Stimulated activated CD4-positive, alpha-beta T cell treated with anti-CD3 and anti-CD28 coated beads, Interleukin-15, amount 100 ng/mL, for 24 hours (primary cell): ENCODE results near the gene AAMP.
A peak's percentile ranks its signal among the peaks of the same experiment; 100 is the strongest.

ENCODE experiments used
- DNase-seq: peaks from one replicate; pipeline ENCODE4 v3.0.0-alpha.2; 2020

The AAMP gene

GRCh38 chr2:218257390-218257981 lies 12.5 kb downstream of the AAMP start:
- DNase-seq = peak; percentile 75

DNA sequence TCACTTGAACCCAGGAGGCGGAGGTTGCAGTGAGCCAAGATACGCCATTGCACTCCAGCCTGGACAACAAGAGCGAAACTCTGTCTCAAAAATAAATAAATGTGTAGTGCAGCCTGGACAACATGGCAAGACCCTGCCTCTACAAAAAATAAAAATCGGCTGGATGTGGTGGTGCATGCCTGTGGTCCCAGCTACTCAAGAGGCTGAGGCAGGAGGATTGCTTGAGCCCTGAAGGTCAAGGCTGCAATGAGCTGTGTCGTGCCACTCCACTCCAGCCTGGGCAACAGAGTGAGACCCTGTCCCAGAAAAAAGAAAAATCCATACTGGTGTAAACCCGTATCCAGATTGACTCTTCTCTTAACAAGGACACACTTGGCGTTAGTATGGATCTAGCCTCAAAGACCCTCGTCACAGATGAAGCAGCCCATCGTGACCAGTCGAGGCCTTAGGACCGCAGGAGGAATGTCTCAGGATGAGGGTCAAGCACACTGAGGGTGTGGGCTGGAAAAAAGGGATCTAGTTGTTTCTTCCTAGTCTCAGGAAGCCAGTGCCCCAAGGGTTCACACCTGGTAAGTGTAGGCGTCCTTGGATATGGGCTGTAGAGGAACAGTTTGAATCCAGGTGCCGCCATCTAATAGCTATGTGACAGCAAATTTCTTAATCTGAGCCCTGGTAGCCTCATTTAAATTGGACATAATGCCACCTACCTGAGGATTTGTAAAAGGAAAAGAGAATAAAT lies 13.2 kb downstream of the AAMP start:
- DNase-seq = no peak

GRCh38 chr2:218255446-218255845 lies 14.5 kb downstream of the AAMP start:
- no peak for DNase-seq

- no peak for DNase-seq
These were observed 16.7 kb downstream of the AAMP start for GRCh38 chr2:218253232-218253625.

DNA sequence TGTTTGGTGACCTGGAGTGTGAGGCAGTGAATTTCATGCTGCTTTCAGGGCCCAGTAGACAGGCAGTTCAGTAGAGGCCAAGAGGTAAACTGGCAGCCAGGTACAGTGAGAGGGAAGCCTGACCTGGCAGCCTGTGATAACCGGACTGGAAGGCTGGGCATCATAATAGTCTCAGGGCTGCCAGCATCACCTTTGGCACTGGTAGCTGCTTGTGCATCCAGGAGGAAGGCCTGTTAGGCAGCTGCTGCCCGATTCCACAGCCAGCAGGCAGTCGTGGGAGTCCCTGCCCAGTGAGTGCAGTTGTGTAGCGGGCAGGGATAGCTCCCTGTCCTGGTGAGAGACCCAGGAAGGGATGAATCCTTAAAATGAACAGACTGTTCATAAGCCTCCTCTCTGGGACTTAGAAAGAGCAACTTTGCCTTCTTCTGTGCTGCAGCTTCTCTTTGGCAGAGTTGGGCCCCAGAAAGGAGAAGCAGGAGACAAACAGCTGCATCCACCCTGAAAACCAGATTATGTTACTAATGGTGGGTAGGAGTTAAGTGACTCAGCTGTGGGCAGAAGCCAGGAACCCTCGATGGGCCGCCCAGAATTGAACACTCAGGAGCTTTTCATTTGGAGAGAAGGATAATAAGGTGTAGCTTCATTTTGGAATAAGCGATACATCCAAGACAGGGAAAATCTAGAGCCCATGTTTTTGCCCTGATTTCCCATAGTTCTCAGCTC lies 17.3 kb downstream of the AAMP start:
- DNase-seq = no peak

GRCh38 chr2:218249691-218250090 lies 20.2 kb downstream of the AAMP start:
- no peak for DNase-seq

GRCh38 chr2:218245214-218245613 lies 24.7 kb downstream of the AAMP start:
- DNase-seq = no peak

- no peak for DNase-seq
These were observed 25.3 kb downstream of the AAMP start for GRCh38 chr2:218244665-218245064.

DNA sequence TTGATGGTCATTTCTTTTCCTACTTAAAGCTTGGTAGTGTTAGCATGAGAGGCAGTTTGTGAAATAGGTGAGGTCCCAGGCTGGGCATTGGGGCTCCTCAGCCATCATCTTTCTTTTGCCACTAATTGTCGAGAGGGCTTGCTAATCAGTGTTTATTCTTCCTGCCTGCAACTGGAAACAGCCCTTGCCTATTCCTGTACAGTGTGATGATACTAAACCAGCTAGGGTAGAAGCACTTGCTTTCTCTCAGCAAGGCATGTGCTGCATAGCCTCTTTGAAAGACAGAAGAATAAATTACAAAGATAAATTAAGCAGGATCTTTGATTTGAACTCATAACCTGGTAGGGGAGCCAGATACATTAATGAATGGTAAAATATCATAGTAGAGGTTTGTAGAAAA lies 25.7 kb downstream of the AAMP start:
- DNase-seq = no peak

DNA sequence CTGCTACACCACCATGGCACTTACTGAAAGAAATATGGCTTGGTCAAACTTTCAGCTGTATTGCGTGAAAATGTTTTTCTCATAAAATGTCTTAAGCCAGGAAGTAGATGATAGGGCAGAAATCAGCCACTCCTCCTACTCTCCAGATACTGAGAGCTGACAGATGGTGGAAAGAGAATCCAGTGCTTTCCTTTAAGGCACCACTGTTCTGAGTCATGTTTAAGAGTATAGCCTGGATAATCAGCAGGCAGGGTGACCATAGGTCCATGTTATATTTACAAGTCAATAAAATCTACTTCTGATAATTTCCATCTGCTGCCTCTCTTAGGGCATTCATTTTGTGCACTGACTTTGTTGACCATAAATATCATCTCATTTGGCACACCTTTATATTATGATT lies 31.1 kb downstream of the AAMP start:
- DNase-seq = no peak

- DNase-seq = no peak
These were observed 33.1 kb downstream of the AAMP start for GRCh38 chr2:218236829-218237228.

DNA sequence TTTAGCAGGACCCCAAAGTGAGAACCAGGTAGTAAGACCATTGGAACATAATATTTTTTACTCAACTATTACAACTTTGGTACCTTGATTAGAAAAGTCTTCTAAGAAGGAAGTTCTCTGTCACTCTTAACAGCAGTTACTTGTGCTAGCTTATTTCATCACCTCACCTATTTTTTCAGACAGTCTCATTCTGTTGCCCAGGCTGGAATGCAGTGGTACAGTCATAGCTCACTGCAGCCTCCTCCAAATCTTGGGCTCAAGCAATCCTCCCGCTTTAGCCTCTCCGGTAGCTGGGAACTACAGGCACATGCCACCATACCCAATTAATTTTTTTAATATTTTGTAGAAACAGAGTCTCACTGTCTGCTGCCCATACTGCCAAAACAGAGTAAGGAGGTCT lies 34.9 kb downstream of the AAMP start:
- no peak for DNase-seq

GRCh38 chr2:218234521-218234920 lies 35.4 kb downstream of the AAMP start:
- no peak for DNase-seq

GRCh38 chr2:218233543-218233942 lies 36.4 kb downstream of the AAMP start:
- DNase-seq = no peak

GRCh38 chr2:218230882-218231281 lies 39.1 kb downstream of the AAMP start:
- DNase-seq = peak; percentile 41

DNA sequence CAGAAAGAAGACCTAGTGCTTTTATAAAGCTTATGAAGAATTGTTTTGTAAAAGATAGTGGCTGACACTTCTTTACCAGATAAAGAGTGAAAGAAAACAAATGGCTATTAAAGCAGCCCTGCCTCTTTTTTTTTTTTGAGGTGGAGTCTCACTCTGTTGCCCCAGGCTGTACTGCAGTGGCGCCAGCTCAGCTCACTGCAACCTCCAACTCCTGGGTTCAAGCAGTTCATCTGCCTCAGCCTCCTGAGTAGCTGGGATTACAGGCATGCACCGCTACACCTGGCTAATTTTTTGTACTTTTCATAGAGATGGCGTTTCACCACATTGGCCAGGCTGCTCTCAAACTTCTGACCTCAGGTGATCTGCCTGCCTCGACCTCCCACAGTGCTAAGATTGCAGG lies 40.1 kb downstream of the AAMP start:
- DNase-seq = no peak

DNA sequence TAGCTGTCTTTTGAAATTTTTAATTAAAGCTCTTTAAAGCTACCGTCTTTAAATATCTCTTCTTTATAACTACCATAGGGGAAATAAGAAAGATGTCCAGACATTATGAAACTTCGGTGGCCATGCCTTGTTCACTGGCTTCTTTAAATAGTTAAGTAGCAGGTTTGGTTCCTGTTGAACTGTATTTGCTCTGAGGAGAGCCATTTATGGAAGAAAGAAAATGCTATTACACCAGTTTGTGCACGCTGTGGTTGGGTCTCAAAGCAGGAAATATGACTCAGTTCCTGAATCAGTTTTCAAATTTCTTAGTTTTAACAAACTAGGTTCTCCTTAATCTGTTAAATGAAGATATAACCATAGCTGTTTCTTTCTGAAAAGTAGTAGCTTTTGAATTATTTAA lies 40.7 kb downstream of the AAMP start:
- peak; percentile 55 for DNase-seq

- DNase-seq = no peak
These were observed 41.4 kb downstream of the AAMP start for GRCh38 chr2:218228366-218229090.

- no peak for DNase-seq
These were observed 43.0 kb downstream of the AAMP start for GRCh38 chr2:218226903-218227302.

DNA sequence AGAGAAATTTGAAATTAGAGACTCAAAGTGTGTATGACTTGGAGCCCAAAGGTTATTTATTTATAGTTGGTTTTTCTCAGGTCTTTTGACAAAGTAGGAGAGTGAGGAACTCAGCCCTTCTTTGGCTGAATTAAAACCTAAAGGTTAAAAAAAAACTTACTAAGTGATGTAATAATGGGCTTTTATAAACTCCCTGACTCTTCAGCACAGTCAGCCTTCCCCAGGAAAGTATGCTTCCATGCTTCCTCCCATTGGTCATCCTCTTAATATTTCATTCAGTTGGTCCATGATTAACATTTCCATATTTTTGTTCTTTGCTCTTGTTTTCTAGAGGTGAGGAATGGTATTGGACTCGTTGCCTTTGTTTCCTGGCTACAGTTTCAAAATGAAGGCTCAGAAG lies 45.8 kb downstream of the AAMP start:
- DNase-seq = no peak

GRCh38 chr2:218223046-218223445 lies 46.9 kb downstream of the AAMP start:
- peak; percentile 33 for DNase-seq

DNA sequence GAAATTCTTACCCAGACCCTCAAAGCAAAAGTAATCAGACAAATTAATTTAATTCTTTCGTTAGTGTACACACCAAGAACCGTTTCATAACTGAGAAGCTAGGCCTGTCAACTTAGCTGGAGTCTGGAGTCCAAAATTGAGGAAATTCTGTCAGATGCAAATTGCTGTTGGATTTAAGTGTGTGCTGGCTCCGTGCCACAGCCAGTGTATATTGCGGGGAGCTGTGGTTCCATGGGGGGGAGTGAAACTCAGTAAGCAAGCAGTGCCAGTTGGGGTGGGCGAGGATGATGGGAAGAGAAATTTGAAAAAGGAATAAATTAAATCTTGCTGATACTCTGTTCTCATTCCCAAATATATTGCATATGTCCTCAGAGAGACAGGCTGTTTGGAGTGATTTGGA lies 48.9 kb downstream of the AAMP start:
- no peak for DNase-seq

DNA sequence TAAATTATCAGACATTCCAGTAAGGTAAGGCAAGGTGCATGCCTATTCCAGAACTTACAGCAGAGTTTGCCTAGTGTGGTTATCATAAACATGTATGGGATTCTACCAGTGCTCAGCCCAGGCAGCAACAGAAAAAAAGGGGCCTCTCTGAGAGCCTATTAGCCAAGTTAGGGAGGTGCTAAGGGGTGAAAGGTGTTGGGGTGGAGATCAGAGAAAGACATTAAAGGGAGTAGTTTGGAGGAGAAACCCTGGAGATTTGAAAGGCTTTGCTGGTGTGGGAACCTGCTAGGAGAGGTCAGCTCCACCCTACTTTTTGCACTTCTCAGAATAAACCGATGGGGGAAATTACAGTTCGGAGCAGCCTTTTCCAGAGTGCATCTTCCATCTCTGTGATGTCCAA lies 50.0 kb downstream of the AAMP start:
- no peak for DNase-seq
